H1 (cell line): ENCODE measurements around the gene KIF1C. TPM values are rescaled to one million over a fixed set of nuclear protein-coding genes. Genes with fewer than 3 reads are reported as not detected.

ENCODE experiments used
- CTCF ChIA-PET: fragments of 300-600 bp; sonication (Branson Sonifier 250); formaldehyde crosslinking; loops from one replicate; lab custom pipeline; 2021; ENCODE audit not compliant: partially characterized antibody; lab: Charles Lee
- POLR2A ChIA-PET: fragments of 300-600 bp; sonication (Branson Sonifier 250); formaldehyde crosslinking; loops from one replicate; lab custom pipeline; 2021; ENCODE audit warnings: inconsistent platforms; ENCODE audit not compliant: partially characterized antibody; lab: Charles Lee
- DNase-seq, 2 experiments: peaks; one replicate each; pipeline versions ENCODE4 v3.0.0 to v3.0.0-alpha.2; 2010 to 2022; ENCODE audit warnings: low spot score in 2 of 2, low read depth in 1 of 2, mixed read lengths in 1 of 2
- FAIRE-seq: peaks from 2 replicates; lab custom pipeline; 2011; peaks lifted over from hg19 to GRCh38; lab: Jason Lieb, UNC
- H2AFZ ChIP-seq: 2 replicates; pipeline ENCODE4 v1.8.1; 2012; ENCODE audit warnings: low read length, inconsistent platforms
- H2AK5ac ChIP-seq: 2 replicates; pipeline ENCODE4 v1.6.1; 2013; ENCODE audit warnings: low read depth, low read length
- H2BK120ac ChIP-seq: replicated peaks from 2 replicates; pipeline ENCODE3; 2013; ENCODE audit warnings: low read depth, low read length, inconsistent platforms
- H2BK12ac ChIP-seq: 2 replicates; pipeline ENCODE4 v1.6.1; 2013; ENCODE audit warnings: low read depth, low read length
- H2BK15ac ChIP-seq: 2 replicates; pipeline ENCODE4 v1.6.1; 2013; ENCODE audit warnings: low read length
- H2BK20ac ChIP-seq: 2 replicates; pipeline ENCODE4 v1.6.1; 2013; ENCODE audit warnings: low read length
- H2BK5ac ChIP-seq: 2 replicates; pipeline ENCODE4 v1.6.1; 2013; ENCODE audit warnings: low read depth, low read length
- H3K14ac ChIP-seq: 2 replicates; pipeline ENCODE4 v1.6.1; 2013; ENCODE audit warnings: inconsistent platforms; ENCODE audit not compliant: insufficient read length
- H3K18ac ChIP-seq: 2 replicates; pipeline ENCODE4 v1.6.1; 2013; ENCODE audit warnings: low read length; ENCODE audit errors: extremely low read depth
- H3K23ac ChIP-seq: 2 replicates; pipeline ENCODE4 v1.6.1; 2013; ENCODE audit warnings: inconsistent platforms; ENCODE audit not compliant: insufficient read length
- H3K23me2 ChIP-seq: 2 replicates; pipeline ENCODE4 v1.6.1; 2013; ENCODE audit warnings: low read depth, low read length
- H3K27ac ChIP-seq: 2 replicates; pipeline ENCODE4 v1.6.1; 2011; ENCODE audit warnings: low read depth, low read length, inconsistent platforms
- H3K27me3 ChIP-seq, 4 experiments: replicated peaks in 1 of 4; 1 replicate in 1 of 4; 2 replicates in 3 of 4; pipeline versions ENCODE4 v1.6.1 to v1.8.1; 2011 to 2013; ENCODE audit warnings: low read length in 3 of 4, mild to moderate bottlenecking in 3 of 4, inconsistent platforms in 2 of 4, mixed read lengths in 2 of 4, moderate library complexity in 1 of 4; ENCODE audit not compliant: control insufficient read depth in 3 of 4, insufficient read depth in 3 of 4; ENCODE audit errors: extremely low read depth in 1 of 4
- H3K36me3 ChIP-seq, 4 experiments: 2 replicates each; pipeline versions ENCODE4 v1.6.1 to v1.8.1; 2011 to 2013; ENCODE audit warnings: mild to moderate bottlenecking in 4 of 4, low read length in 3 of 4, moderate library complexity in 2 of 4, control low read depth in 1 of 4, inconsistent platforms in 1 of 4; ENCODE audit not compliant: insufficient read depth in 4 of 4, control insufficient read depth in 2 of 4
- H3K4ac ChIP-seq: replicated peaks from 2 replicates; pipeline ENCODE3; 2013; ENCODE audit warnings: low read length, low read depth, mixed read lengths, inconsistent platforms; ENCODE audit not compliant: insufficient read length
- H3K4me1 ChIP-seq, 4 experiments: replicated peaks in 1 of 4; 1 replicate in 1 of 4; 2 replicates in 3 of 4; pipeline versions ENCODE4 v1.6.1 to v1.8.1; 2011 to 2013; ENCODE audit warnings: low read length in 3 of 4, inconsistent platforms in 2 of 4, mixed read lengths in 1 of 4; ENCODE audit not compliant: insufficient read depth in 4 of 4, control insufficient read depth in 3 of 4
- H3K4me2 ChIP-seq, 2 experiments: 2 replicates each; pipeline versions ENCODE4 v1.6.1 to v1.8.1; 2011 to 2013; ENCODE audit warnings: low read depth in 2 of 2, low read length in 2 of 2, control low read depth in 1 of 2, inconsistent platforms in 1 of 2, mild to moderate bottlenecking in 1 of 2; ENCODE audit not compliant: insufficient read depth in 1 of 2
- H3K4me3 ChIP-seq, 4 experiments: fragments of 200-600, 300-600 bp in 1 of 4; sonication (generic), shearing (Covaris generic), sonication (Bioruptor Twin) in 1 of 4; 2 replicates each; pipeline versions ENCODE4 v1.5.1 to v1.8.1; 2011 to 2016; ENCODE audit warnings: low read length in 4 of 4, low read depth in 3 of 4, control low read depth in 2 of 4, inconsistent platforms in 2 of 4, mild to moderate bottlenecking in 2 of 4, mixed read lengths in 1 of 4, moderate library complexity in 1 of 4; ENCODE audit not compliant: insufficient read depth in 2 of 4; ENCODE audit errors: extremely low read depth in 1 of 4
- H3K56ac ChIP-seq: replicated peaks from 2 replicates; pipeline ENCODE3; 2013; ENCODE audit warnings: low read depth, mild to moderate bottlenecking, mixed read lengths, low read length, inconsistent platforms; ENCODE audit not compliant: insufficient read length
- H3K79me1 ChIP-seq: 2 replicates; pipeline ENCODE4 v1.6.1; 2013; ENCODE audit warnings: low read depth, low read length, control low read depth
- H3K79me2 ChIP-seq, 2 experiments: 2 replicates each; pipeline versions ENCODE4 v1.6.1 to v1.8.1; 2012 to 2013; ENCODE audit warnings: low read length in 2 of 2, mild to moderate bottlenecking in 2 of 2, inconsistent platforms in 1 of 2; ENCODE audit not compliant: insufficient read depth in 2 of 2, control insufficient read depth in 1 of 2
- H3K9ac ChIP-seq, 4 experiments: replicated peaks in 1 of 4; 1 replicate in 1 of 4; 2 replicates in 3 of 4; pipeline versions ENCODE4 v1.6.1 to v1.8.1; 2011 to 2013; ENCODE audit warnings: low read depth in 3 of 4, low read length in 3 of 4, control low read depth in 2 of 4, mild to moderate bottlenecking in 2 of 4, moderate library complexity in 2 of 4, inconsistent platforms in 1 of 4; ENCODE audit errors: extremely low read depth in 1 of 4
- H3K9me3 ChIP-seq, 2 experiments: 2 replicates each; pipeline versions ENCODE4 v1.6.1 to v1.8.1; 2012 to 2013; ENCODE audit warnings: mild to moderate bottlenecking in 2 of 2, moderate library complexity in 2 of 2, control low read depth in 1 of 2, inconsistent platforms in 1 of 2, low read depth in 1 of 2, low read length in 1 of 2, mixed read lengths in 1 of 2; ENCODE audit not compliant: insufficient read depth in 2 of 2
- H4K20me1 ChIP-seq, 2 experiments: replicated peaks in 1 of 2; 2 replicates each; pipeline versions ENCODE3 to v1.8.1; 2011 to 2013; ENCODE audit warnings: inconsistent platforms in 2 of 2, low read length in 2 of 2, mild to moderate bottlenecking in 1 of 2; ENCODE audit not compliant: insufficient read depth in 2 of 2, control insufficient read depth in 1 of 2
- H4K5ac ChIP-seq: 2 replicates; pipeline ENCODE4 v1.6.1; 2013; ENCODE audit warnings: low read length, low read depth, mixed read lengths, inconsistent platforms; ENCODE audit not compliant: insufficient read length
- H4K8ac ChIP-seq: 2 replicates; pipeline ENCODE4 v1.8.0; 2013; ENCODE audit warnings: mild to moderate bottlenecking, moderate library complexity, low read length, inconsistent platforms; ENCODE audit not compliant: insufficient read depth; ENCODE audit errors: extremely low read depth
- H4K91ac ChIP-seq: replicated peaks from 2 replicates; pipeline ENCODE3; 2013; ENCODE audit warnings: low read length, mixed read lengths, inconsistent platforms; ENCODE audit not compliant: insufficient read length
- BACH1 ChIP-seq: IDR thresholded peaks from 2 replicates; pipeline ENCODE4 v1.6.1; 2012; ENCODE audit warnings: low read length, improper control_type of control experiment
- BRCA1 ChIP-seq: IDR thresholded peaks from 2 replicates; pipeline ENCODE4 v1.6.1; 2012; ENCODE audit warnings: low read depth, low read length, improper control_type of control experiment
- CBX8 ChIP-seq: fragments of 300-800, 300-1000 bp; sonication (generic); IDR thresholded peaks from 2 replicates; pipeline ENCODE4 v1.7.1; 2016; ENCODE audit warnings: low read depth, low read length, borderline replicate concordance
- CREB1 ChIP-seq: IDR thresholded peaks from 2 replicates; pipeline ENCODE4 v1.6.1; 2012; ENCODE audit warnings: inconsistent platforms
- CTBP2 ChIP-seq: IDR thresholded peaks from 2 replicates; pipeline ENCODE4 v1.7.0; 2011; ENCODE audit warnings: borderline replicate concordance, mild to moderate bottlenecking, moderate library complexity, mixed read lengths, low read length; ENCODE audit not compliant: insufficient read depth, insufficient read length
- POU5F1 ChIP-seq: IDR thresholded peaks from 2 replicates; pipeline ENCODE4 v1.6.1; 2011; ENCODE audit warnings: low read depth, mild to moderate bottlenecking, low read length, moderate library complexity
- RBBP5 ChIP-seq: IDR thresholded peaks from 2 replicates; pipeline ENCODE4 v1.7.1; 2012; ENCODE audit warnings: low read depth, mild to moderate bottlenecking, inconsistent platforms, low read length, moderate library complexity, borderline replicate concordance
- RFX5 ChIP-seq: IDR thresholded peaks from 2 replicates; pipeline ENCODE4 v1.6.1; 2011; ENCODE audit warnings: low read depth, low read length, improper control_type of control experiment, borderline replicate concordance
- RNF2 ChIP-seq: fragments of 200-900, 300-1000 bp; sonication (generic); IDR thresholded peaks from 2 replicates; pipeline ENCODE4 v1.7.1; 2016; ENCODE audit warnings: borderline replicate concordance, low read depth, mild to moderate bottlenecking, antibody characterized with exemption, low read length; ENCODE audit not compliant: poor library complexity, severe bottlenecking; ENCODE audit errors: missing control alignments
- SAP30 ChIP-seq: fragments of 300-600 bp; sonication (generic); IDR thresholded peaks from 2 replicates; pipeline ENCODE4 v1.7.1; 2012; ENCODE audit warnings: low read length, moderate library complexity, mild to moderate bottlenecking, inconsistent platforms; ENCODE audit not compliant: insufficient read depth, insufficient replicate concordance
- TAF7 ChIP-seq: optimal IDR thresholded peaks from 2 replicates; pipeline ENCODE3; 2011; ENCODE audit warnings: low read depth, mild to moderate bottlenecking, inconsistent platforms, low read length, moderate library complexity, borderline replicate concordance
- WGBS, 2 experiments: shearing (Covaris generic) in 1 of 2; methylation state at CpG; one replicate each; pipeline versions ENCODE4 v1.1.6 to v1.1.7; 2013 to 2015; ENCODE audit warnings: low lambda C conversion rate in 2 of 2, mixed read lengths in 2 of 2, inconsistent platforms in 1 of 2, low coverage in 1 of 2, missing lambda C conversion rate in 1 of 2; ENCODE audit not compliant: insufficient replicate concordance in 2 of 2, insufficient coverage in 1 of 2, insufficient read length in 1 of 2; ENCODE audit errors: extremely low coverage in 1 of 2, missing lambda C conversion rate in 1 of 2; 5-methylcytosine and 5-hydroxymethylcytosine counted together
- polyA plus RNA-seq, 7 experiments: library from polyadenylated mRNA; depleted of rRNA in 3 of 7; stranded (reverse) in 5 of 7; unstranded in 2 of 7; fragments of >200 nt in 5 of 7; fragments of 200-250 nt in 2 of 7; gene quantifications; 1 replicate in 5 of 7; 2 replicates in 1 of 7; 4 replicates in 1 of 7; pipeline versions ENCODE4 v1.2.1 to v1.2.3, GENCODE V29; 2011 to 2013; ENCODE audit warnings: missing spikeins in 2 of 7, mixed read lengths in 2 of 7
- total RNA-seq: library from RNA; stranded (reverse); fragmentation: NEBNext Ultra II Directional; extraction: Animal tissue kit (Norgen Biotek cat#: 25700); gene quantifications from 2 replicates; pipeline ENCODE4 v1.2.1, GENCODE V29; 2021

Gene KIF1C
- total and polyA plus RNA-seq, 2 of the 8 experiments (the other 6 are each of a cell fraction or from before 2014, with no cell fraction given) = 14.3 to 114 TPM

- peak overlapping the region; percentile 85 for H4K8ac ChIP-seq
- no peak overlapping the region for H2BK20ac ChIP-seq
- H3K4me3 ChIP-seq = peak overlapping the region; percentile 69 to 97 (median 80)
- peak overlapping the region; percentile 43; the same call in 1 of the 2 replicates for H2BK12ac ChIP-seq
- ChIA-PET CTCF (interaction anchor here (1.0 to 2.1 kb wide), 5 partner anchors 10 to 111 kb away, joined by 3 to 5 read pairs (median 4); partner anchors contain the start of genes RNF167 and SLC25A11), POLR2A (interaction anchor here (0.7 to 32.4 kb wide), 10 partner anchors 3 to 241 kb away, joined by 3 to 987 read pairs (median 4); partner anchors contain the start of genes ENO3, GP1BA, PFN1 and RNF167)
- peak overlapping the region; percentile 95 for H4K91ac ChIP-seq
- peaks cover 8 to 30% of the 10 kb centered on the region in 2 experiments for H3K79me2 ChIP-seq
- H2BK5ac ChIP-seq = peak overlapping the region; percentile 95; the same call in 1 of the 2 replicates
- H3K56ac ChIP-seq = peak overlapping the region; percentile 34
- FAIRE-seq = no peak
- H3K23me2 ChIP-seq = peaks cover 14% of the 10 kb centered on the region
- no peak overlapping the region for H3K23ac ChIP-seq
- peak overlapping the region; percentile 88 for H3K4ac ChIP-seq
- peak overlapping the region in 3 of 4 experiments; percentile 13 to 76 (median 58); a peak in 5 of 7 replicates for H3K9ac ChIP-seq
- H2AFZ ChIP-seq = no peak overlapping the region
- no peaks in the 10 kb centered on the region for H3K9me3 ChIP-seq
- no peak overlapping the region for H2AK5ac ChIP-seq
- peak overlapping the region; percentile 95 to 97 for H3K4me2 ChIP-seq
- DNase-seq = peak in 1 of 2 experiments; percentile 77
- H3K79me1 ChIP-seq = 0 out of 2 replicates have a peak, but pooled peaks cover 2% of the 10 kb centered on the region
- peaks cover 0 to 19% (median 15%) of the 10 kb centered on the region in 4 experiments; a peak in 7 of 8 replicates for H3K36me3 ChIP-seq
- no peaks in the 10 kb centered on the region for H3K27me3 ChIP-seq
- peak overlapping the region; percentile 79 for H3K27ac ChIP-seq
- H2BK15ac ChIP-seq = peak overlapping the region; percentile 88; the same call in 1 of the 2 replicates
- H3K18ac ChIP-seq = peak overlapping the region; percentile 93
- H4K5ac ChIP-seq = peak overlapping the region; percentile 87
- 1% methylated on average over 35 of the region's 52 CpGs; no CpG with 5 or more reads in 1 of the 2 experiments for WGBS, 2 experiments
- no peak overlapping the region for H3K14ac ChIP-seq
- peaks cover 14 to 16% of the 10 kb centered on the region in 2 experiments for H4K20me1 ChIP-seq
- no peak overlapping the region for H2BK120ac ChIP-seq
- peaks cover 4 to 17% (median 12%) of the 10 kb centered on the region in 4 experiments for H3K4me1 ChIP-seq
- TF ChIP-seq BRCA1 (no peak), RFX5 (no peak), CTBP2 (no peak), SAP30 (no peak), BACH1 (no peak), TAF7 (peak; percentile 36), POU5F1 (no peak), CBX8 (no peak), RBBP5 (peak; percentile 36; the same call in 1 of the 2 replicates), RNF2 (no peak), CREB1 (no peak)
Measured at GRCh38 chr17:4950075-4950745, 47.5 kb upstream of the KIF1C start.
